Small intestine (tissue), 7 donors: ENCODE results near the gene PNPLA8. TPM values are rescaled to one million over a fixed set of nuclear protein-coding genes. Genes with fewer than 3 reads are reported as not detected.
"Not testable (repeated sequence)": the region's sequence is repeated elsewhere in the genome, so short reads cannot be mapped to it uniquely, and the experiment has no call there.

Source experiments
- DNase-seq, 2 donors: peaks; one replicate each; pipeline versions ENCODE4 v3.0.0 to v3.0.0-alpha.2; 2013
- FAIRE-seq: peaks from 2 replicates; lab custom pipeline; 2012; peaks lifted over from hg19 to GRCh38; lab: Jason Lieb, UNC
- H3K27ac ChIP-seq, 3 donors: one replicate each; pipeline ENCODE4 v1.5.1; 2013; ENCODE audit warnings: low read length in 2 of 3, mild to moderate bottlenecking in 2 of 3, control low read depth in 1 of 3, inconsistent platforms in 1 of 3, low read depth in 1 of 3, moderate library complexity in 1 of 3
- H3K27me3 ChIP-seq, 3 donors: one replicate each; pipeline ENCODE4 v1.6.1; 2013; ENCODE audit warnings: low read length in 3 of 3, inconsistent platforms in 1 of 3; ENCODE audit not compliant: control insufficient read depth in 3 of 3, insufficient read depth in 3 of 3
- H3K36me3 ChIP-seq, 3 donors: one replicate each; pipeline ENCODE4 v1.6.1; 2013; ENCODE audit warnings: low read length in 3 of 3, inconsistent platforms in 1 of 3, low read depth in 1 of 3, mild to moderate bottlenecking in 1 of 3, moderate library complexity in 1 of 3; ENCODE audit not compliant: control insufficient read depth in 3 of 3, insufficient read depth in 2 of 3
- H3K4me1 ChIP-seq, 3 donors: one replicate each; pipeline ENCODE4 v1.6.1; 2013; ENCODE audit warnings: low read length in 2 of 3, inconsistent platforms in 1 of 3, low read depth in 1 of 3, mild to moderate bottlenecking in 1 of 3, moderate library complexity in 1 of 3; ENCODE audit not compliant: control insufficient read depth in 3 of 3, insufficient read depth in 2 of 3
- H3K4me3 ChIP-seq, 3 donors: one replicate each; pipeline ENCODE4 v1.5.1; 2013; ENCODE audit warnings: low read length in 3 of 3, control low read depth in 1 of 3, inconsistent platforms in 1 of 3, low read depth in 1 of 3, mild to moderate bottlenecking in 1 of 3, moderate library complexity in 1 of 3
- H3K9me3 ChIP-seq, 2 donors: one replicate each; pipeline ENCODE4 v1.6.1; 2013; ENCODE audit warnings: low read depth in 1 of 2, low read length in 1 of 2; ENCODE audit not compliant: control insufficient read depth in 2 of 2, insufficient read depth in 1 of 2
- WGBS, 3 donors: extraction: QIAGEN DNeasy Blood & Tissue Kit; methylation state at CpG; one replicate each; pipeline ENCODE4 v1.1.7; 2013; 5-methylcytosine and 5-hydroxymethylcytosine counted together
- polyA plus RNA-seq, 4 donors: library from polyadenylated mRNA; stranded (reverse) in 3 of 4; unstranded in 1 of 4; fragments of 200-250 nt in 3 of 4; fragments of 120-200 nt in 1 of 4; gene quantifications; one replicate each; pipeline versions ENCODE4 v1.2.1 to v1.2.3, GENCODE V29; 2013
- donor health status: healthy with polysubstance abuse.
- donor health status: control.
- donor health status: control.
- donor health status: Bipolar disorder and iron deficiency.
- donor health status: healthy.

The PNPLA8 gene
- polyA plus RNA-seq, 4 donors: 8.3 to 21.2 (median 10.4) TPM

- Histone ChIP-seq H3K4me1 (peaks cover 4 to 21% (median 7%) of the 10 kb centered on the region in 3 donors), H3K4me3 (peak overlapping the region; percentile 39 to 88 (median 86))
- no peak for FAIRE-seq
Observed at GRCh38 chr7:108525327-108525984, 479 bp downstream of the PNPLA8 start.

DNA sequence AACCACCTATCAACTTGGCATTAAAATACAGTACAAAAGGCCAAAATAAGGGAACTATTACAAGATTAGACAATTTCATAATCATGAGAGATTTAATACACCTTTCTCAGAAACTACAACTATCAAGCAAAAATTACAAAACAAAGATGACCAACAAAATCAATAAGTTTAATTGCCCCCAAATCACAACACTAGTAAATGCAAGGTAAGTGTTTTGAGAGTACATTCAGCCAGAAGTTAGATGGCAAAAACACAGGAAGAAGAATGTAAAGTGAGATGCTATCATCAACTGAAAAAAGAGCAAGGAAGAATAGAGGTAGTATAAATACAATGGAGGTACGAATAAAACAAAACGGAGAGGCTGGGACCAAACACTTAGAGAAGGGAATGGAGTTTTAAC, 3.2 kb downstream of the PNPLA8 start:
- H3K36me3 ChIP-seq: peaks cover 0 to 6% (median under 1%) of the 10 kb centered on the region in 3 donors
- peaks cover 4 to 21% (median 7%) of the 10 kb centered on the region in 3 donors for H3K4me1 ChIP-seq
- DNase-seq (no peak), FAIRE-seq (no peak)
- H3K9me3 ChIP-seq: no peaks in the 10 kb centered on the region
- 84 to 90% (median 88%) methylated on average over 2 of the region's 2 CpGs for WGBS, 3 donors
- no peaks in the 10 kb centered on the region for H3K27me3 ChIP-seq
- no peak overlapping the region for H3K27ac ChIP-seq
- H3K4me3 ChIP-seq: no peak overlapping the region

More at GRCh38 chr7:108525327-108525984, 479 bp downstream of the PNPLA8 start:
- peaks cover 0 to 2% (median 0%) of the 10 kb centered on the region in 3 donors for H3K36me3 ChIP-seq
- peak in 1 of 2 donors; percentile 56 for DNase-seq
- WGBS, 3 donors: 0% methylated on average over 21 to 22 of the region's 22 CpGs
- no peaks in the 10 kb centered on the region for H3K27me3 ChIP-seq
- H3K27ac ChIP-seq: peak overlapping the region; percentile 95 to 100 (median 97)
- H3K9me3 ChIP-seq: no peaks in the 10 kb centered on the region

- FAIRE-seq: no peak
Observed at GRCh38 chr7:108517951-108518350, 8.0 kb downstream of the PNPLA8 start.

DNA sequence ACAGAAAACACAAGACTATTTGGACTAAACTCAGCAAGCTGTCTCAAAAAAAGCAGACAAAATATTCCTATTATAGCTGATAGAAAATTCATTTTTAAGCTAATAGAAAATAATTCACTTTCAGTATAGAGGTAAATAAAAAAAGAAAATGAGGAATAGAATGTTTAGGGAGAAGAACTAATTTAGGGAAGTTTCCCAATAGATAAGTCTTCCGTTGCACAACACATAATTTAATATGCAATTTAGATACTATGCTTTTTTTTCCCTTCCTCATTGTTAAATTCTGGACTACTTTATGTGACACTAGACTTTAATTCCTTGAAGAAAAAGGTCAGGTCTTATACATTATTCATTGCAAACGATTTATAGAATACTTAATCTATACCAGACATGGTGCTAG, 10.3 kb downstream of the PNPLA8 start:
- no peak for FAIRE-seq
- no peak overlapping the region for H3K27ac ChIP-seq
- H3K4me3 ChIP-seq: no peak overlapping the region
- H3K27me3 ChIP-seq: no peaks in the 10 kb centered on the region
- peaks cover 4 to 16% (median 5%) of the 10 kb centered on the region in 3 donors for H3K36me3 ChIP-seq
- H3K4me1 ChIP-seq: no peaks in the 10 kb centered on the region
- no peak for DNase-seq
- H3K9me3 ChIP-seq: no peaks in the 10 kb centered on the region
- WGBS, 3 donors: 79 to 86% (median 86%) methylated on average over 2 of the region's 2 CpGs

More at GRCh38 chr7:108517951-108518350, 8.0 kb downstream of the PNPLA8 start:
- Histone ChIP-seq H3K27me3 (no peaks in the 10 kb centered on the region), H3K36me3 (peaks cover 3 to 14% (median 4%) of the 10 kb centered on the region in 3 donors), H3K4me3 (no peak overlapping the region), H3K4me1 (peaks cover 0 to 4% (median 0%) of the 10 kb centered on the region in 3 donors), H3K27ac (no peak overlapping the region), H3K9me3 (no peaks in the 10 kb centered on the region)
- DNase-seq: no peak
- 96 to 100% (median 97%) methylated on average over 3 of the region's 3 CpGs for WGBS, 3 donors

DNA sequence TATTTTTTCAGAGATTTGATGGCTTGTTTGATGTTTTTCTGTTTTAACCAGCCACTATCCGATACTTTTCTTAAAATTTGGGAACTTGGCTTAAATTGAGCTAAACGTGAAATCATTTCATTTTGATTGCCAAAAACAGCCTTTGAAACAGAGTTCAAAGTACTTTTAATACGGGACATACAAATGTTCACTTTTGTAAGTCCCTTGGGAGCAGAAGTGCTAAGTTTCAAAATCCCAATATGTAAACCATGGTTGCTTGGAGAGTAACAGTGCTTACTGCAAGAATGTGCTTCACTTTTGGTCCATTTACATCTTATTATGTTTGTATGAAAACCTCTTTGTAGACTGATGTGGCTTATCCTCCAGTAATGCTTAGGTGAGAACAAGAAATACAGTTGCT, 10.9 kb downstream of the PNPLA8 start:
- no peak for FAIRE-seq

DNA sequence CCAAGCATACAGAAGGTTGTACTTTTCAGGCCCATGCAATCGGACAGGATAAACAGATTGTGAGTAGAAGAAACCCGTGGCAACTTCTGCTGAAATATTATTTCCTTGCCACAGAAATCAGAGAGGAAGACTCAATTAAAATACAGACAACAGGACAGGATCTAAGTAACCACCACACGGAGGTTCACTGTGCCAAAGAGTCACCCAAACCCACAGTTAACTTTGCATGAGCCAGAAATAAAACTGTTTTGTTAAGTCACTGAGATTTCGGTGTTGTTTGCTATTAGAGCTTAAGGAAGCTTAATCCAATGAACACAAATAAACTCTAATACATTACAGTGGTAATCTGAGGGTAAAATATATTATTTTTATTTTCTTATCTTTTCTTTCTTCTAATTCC, 14.0 kb downstream of the PNPLA8 start:
- no peak for DNase-seq
- H3K36me3 ChIP-seq: peaks cover 4 to 9% (median 8%) of the 10 kb centered on the region in 3 donors
- 87 to 94% (median 91%) methylated on average over 4 of the region's 4 CpGs for WGBS, 3 donors
- no peaks in the 10 kb centered on the region for H3K9me3 ChIP-seq
- no peak overlapping the region for H3K4me3 ChIP-seq
- H3K4me1 ChIP-seq: no peaks in the 10 kb centered on the region
- no peak for FAIRE-seq
- no peaks in the 10 kb centered on the region for H3K27me3 ChIP-seq
- no peak overlapping the region for H3K27ac ChIP-seq

More for the DNA sequence above, 10.9 kb downstream of the PNPLA8 start:
- 75 to 77% (median 76%) methylated on average over 3 of the region's 3 CpGs for WGBS, 3 donors
- no peak for DNase-seq
- no peaks in the 10 kb centered on the region for H3K9me3 ChIP-seq
- H3K4me1 ChIP-seq: no peaks in the 10 kb centered on the region
- H3K27me3 ChIP-seq: no peaks in the 10 kb centered on the region
- no peak overlapping the region for H3K4me3 ChIP-seq
- H3K27ac ChIP-seq: no peak overlapping the region
- H3K36me3 ChIP-seq: peaks cover 4 to 16% (median 7%) of the 10 kb centered on the region in 3 donors

- 79 to 92% (median 92%) methylated on average over 3 of the region's 3 CpGs for WGBS, 3 donors
- FAIRE-seq, H3K4me1 ChIP-seq, DNase-seq, H3K27ac ChIP-seq, H3K9me3 ChIP-seq, H3K27me3 ChIP-seq, H3K4me3 ChIP-seq: not testable (repeated sequence)
- H3K36me3 ChIP-seq: peaks cover 0 to 20% (median 3%) of the 10 kb centered on the region in 3 donors
Observed at GRCh38 chr7:108504576-108504975, 21.4 kb downstream of the PNPLA8 start.

- peaks cover 0 to 20% (median 3%) of the 10 kb centered on the region in 3 donors for H3K36me3 ChIP-seq
- H3K27ac ChIP-seq: peak overlapping the region in 2 of 3 donors; percentile 4 to 31
- no peak overlapping the region for H3K4me3 ChIP-seq
- DNase-seq (no peak), FAIRE-seq (no peak)
- H3K27me3 ChIP-seq: no peaks in the 10 kb centered on the region
- no peaks in the 10 kb centered on the region for H3K9me3 ChIP-seq
- WGBS, 3 donors: 73 to 89% (median 80%) methylated on average over 5 of the region's 5 CpGs
- no peaks in the 10 kb centered on the region for H3K4me1 ChIP-seq
Observed at GRCh38 chr7:108503112-108504026, 22.6 kb downstream of the PNPLA8 start.
